ENCODE data around the gene MUC5AC. TPM values are rescaled to one million over a fixed set of nuclear protein-coding genes. Genes with fewer than 3 reads are reported as not detected.

The MUC5AC gene
- total RNA-seq, 1 donor from 2014 or later: not detected

DNA sequence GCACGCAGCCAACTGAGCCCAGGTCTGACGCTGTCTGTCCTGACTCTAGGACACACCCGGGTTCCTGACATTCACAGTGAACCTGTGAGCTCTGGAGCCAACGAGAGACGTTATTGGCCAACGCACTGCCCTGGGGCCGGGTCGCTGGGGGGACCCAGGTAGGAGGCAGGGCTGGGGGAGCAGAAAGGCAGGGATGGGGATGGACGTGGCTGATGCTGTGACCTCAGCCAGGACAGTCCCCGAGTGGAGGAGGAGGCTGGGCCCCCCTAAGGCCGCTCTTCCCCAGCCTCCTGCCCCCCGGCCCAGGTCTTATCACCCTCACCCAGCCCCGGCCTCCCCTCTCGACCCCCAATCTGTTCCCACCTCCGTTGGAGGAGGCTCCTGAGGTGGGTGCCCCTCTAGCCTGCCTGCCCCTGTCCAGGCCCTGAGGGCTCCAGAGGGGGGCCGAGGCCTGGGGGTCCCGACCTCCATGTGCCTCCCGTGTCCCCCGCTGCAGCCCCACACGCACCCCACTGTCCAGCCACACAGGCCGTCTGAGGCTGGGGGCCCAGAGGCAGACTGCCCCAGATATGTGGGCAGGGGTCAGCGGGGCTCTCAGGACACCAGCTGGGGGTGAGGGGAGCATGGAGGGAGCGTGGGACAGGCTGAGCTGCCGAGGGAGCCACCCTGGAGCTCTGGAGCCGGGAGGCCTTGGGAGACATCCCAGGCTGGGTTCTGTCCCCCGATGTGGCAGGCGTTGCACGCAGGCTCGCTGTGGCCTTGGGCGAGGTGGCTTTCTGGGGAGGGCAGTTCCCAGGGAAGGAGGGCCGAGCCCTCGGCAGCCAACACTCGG, 29.2 kb upstream of the MUC5AC start:
- TF ChIP-seq, protein P1, sequence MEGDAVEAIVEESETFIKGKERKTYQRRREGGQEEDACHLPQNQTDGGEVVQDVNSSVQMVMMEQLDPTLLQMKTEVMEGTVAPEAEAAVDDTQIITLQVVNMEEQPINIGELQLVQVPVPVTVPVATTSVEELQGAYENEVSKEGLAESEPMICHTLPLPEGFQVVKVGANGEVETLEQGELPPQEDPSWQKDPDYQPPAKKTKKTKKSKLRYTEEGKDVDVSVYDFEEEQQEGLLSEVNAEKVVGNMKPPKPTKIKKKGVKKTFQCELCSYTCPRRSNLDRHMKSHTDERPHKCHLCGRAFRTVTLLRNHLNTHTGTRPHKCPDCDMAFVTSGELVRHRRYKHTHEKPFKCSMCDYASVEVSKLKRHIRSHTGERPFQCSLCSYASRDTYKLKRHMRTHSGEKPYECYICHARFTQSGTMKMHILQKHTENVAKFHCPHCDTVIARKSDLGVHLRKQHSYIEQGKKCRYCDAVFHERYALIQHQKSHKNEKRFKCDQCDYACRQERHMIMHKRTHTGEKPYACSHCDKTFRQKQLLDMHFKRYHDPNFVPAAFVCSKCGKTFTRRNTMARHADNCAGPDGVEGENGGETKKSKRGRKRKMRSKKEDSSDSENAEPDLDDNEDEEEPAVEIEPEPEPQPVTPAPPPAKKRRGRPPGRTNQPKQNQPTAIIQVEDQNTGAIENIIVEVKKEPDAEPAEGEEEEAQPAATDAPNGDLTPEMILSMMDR (IDR thresholded peaks at IDR 0.05; ENCODE audit: unreplicated experiment): no peak

DNA sequence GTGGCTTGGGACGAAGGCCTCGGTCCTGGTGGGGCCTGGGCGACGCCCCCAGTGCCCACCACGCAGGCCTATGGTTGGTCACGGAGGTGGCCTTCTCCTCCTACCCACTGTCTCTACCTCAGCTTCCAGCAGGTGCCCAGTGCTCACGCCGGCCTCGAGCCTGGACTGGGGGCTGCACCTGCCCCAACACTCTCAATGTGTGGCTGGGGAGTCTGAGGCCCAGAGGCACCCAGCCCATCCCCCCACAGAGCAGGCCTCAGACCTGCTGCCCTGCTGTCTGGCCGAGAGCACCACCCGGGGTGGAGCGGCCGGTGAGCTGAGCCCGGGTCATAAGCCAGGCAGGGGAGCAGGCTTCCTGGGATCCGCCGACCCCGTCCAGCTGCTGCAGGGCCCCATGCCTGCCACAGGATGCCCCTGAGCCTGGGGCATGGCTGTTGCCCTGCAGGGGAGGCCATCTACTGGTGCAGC, 28.6 kb upstream of the MUC5AC start:
- Mint-ChIP-seq H3K27ac (ENCODE audit: unreplicated experiment) (no peak overlapping the region), H3K36me3 (ENCODE audit: low read depth, unreplicated experiment) (no peaks in the 10 kb centered on the region), H3K4me1 (ENCODE audit: unreplicated experiment) (no peaks in the 10 kb centered on the region), H3K27me3 (ENCODE audit: unreplicated experiment) (peaks cover 5% of the 10 kb centered on the region), H3K9me3 (ENCODE audit: unreplicated experiment) (no peaks in the 10 kb centered on the region), H3K4me3 (ENCODE audit: unreplicated experiment) (no peak overlapping the region)
- peak; percentile 3 for DNase-seq (ENCODE audit: low spot score)
- TF ChIP-seq, protein P1 (IDR thresholded peaks at IDR 0.05; ENCODE audit: unreplicated experiment): no peak

More for the DNA sequence above, 29.2 kb upstream of the MUC5AC start:
- peaks cover 5% of the 10 kb centered on the region for H3K27me3 Mint-ChIP-seq (ENCODE audit: unreplicated experiment)
- no peak overlapping the region for H3K27ac Mint-ChIP-seq (ENCODE audit: unreplicated experiment)
- no peak overlapping the region for H3K4me3 Mint-ChIP-seq (ENCODE audit: unreplicated experiment)
- no peaks in the 10 kb centered on the region for H3K9me3 Mint-ChIP-seq (ENCODE audit: unreplicated experiment)
- DNase-seq (ENCODE audit: low spot score): peak; percentile 3
- H3K4me1 Mint-ChIP-seq (ENCODE audit: unreplicated experiment): no peaks in the 10 kb centered on the region
- H3K36me3 Mint-ChIP-seq (ENCODE audit: low read depth, unreplicated experiment): no peaks in the 10 kb centered on the region

DNA sequence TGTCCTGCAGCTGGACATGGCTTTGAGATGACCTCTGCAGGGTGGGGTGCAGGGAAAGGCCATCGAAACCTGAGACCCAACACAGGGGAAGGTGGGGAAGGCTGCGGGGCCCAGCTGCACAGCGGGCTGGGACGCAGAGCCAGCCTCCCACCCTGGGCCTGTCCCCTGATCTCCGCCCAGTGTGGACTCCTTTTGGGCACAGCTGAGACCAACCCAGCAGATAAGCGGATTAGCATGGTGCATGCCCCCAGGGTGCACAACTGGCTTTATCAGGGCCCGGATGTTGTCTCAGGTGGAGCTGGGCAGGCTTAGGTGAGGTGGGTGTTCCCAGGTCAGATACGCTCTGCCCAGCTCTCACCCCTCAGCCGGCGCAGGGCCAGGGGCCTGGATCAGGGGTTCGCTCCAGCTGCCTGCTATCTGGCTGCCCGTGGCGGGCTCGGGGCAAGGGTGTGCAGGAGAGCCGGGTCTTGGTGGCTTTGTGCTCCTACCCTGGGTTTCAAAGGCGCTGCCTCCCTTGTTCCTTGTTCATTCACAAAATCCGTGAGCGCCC, 28.1 kb upstream of the MUC5AC start:
- peak; percentile 2 for DNase-seq (ENCODE audit: low spot score)

DNA sequence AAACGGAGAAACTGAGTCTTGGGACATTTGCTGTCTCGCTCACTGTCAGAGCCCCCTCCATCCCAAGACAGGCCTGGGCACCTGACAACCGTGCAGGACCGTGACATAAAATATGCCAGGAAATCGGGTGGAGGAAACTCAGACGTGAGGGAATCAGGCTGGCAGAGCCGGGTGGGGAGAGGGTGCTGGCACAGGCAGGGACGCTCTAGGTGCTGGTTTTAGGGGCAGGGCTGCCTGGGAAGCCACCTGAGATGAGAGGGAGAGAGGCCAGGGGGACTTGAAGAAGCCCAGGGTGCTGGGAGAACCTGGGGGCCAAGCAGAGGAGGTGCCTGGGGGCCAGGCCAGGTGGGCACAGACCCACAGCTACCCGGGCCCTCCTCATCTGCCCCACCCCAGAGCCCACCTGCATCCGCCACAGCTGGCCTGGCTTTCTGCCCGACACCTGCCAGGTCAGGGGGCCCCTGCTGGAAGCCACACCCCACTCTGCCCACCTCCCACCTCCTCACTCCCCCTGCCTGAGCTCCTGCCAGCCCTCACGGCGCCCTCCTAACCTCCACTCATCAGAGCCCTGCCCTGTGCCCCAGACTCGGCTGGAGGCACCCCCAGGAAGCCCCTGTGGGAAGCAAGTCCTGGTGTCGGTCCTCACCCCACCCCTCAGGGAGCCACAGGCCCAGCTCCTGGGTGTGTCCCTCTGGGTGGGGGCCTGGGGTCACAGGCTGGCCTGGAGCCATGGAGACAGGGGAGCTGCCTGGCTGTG, 27.3 kb upstream of the MUC5AC start:
- no peak for DNase-seq (ENCODE audit: low spot score)
- Mint-ChIP-seq H3K4me3 (ENCODE audit: unreplicated experiment) (no peak overlapping the region), H3K36me3 (ENCODE audit: low read depth, unreplicated experiment) (no peaks in the 10 kb centered on the region), H3K9me3 (ENCODE audit: unreplicated experiment) (no peaks in the 10 kb centered on the region), H3K4me1 (ENCODE audit: unreplicated experiment) (no peaks in the 10 kb centered on the region), H3K27me3 (ENCODE audit: unreplicated experiment) (peaks cover 1% of the 10 kb centered on the region), H3K27ac (ENCODE audit: unreplicated experiment) (no peak overlapping the region)
- TF ChIP-seq, protein P1 (IDR thresholded peaks at IDR 0.05; ENCODE audit: unreplicated experiment): no peak

More for the DNA sequence above, 28.1 kb upstream of the MUC5AC start:
- TF ChIP-seq, protein P1 (IDR thresholded peaks at IDR 0.05; ENCODE audit: unreplicated experiment): no peak
- Mint-ChIP-seq H3K27me3 (ENCODE audit: unreplicated experiment) (peaks cover 5% of the 10 kb centered on the region), H3K4me3 (ENCODE audit: unreplicated experiment) (no peak overlapping the region), H3K9me3 (ENCODE audit: unreplicated experiment) (no peaks in the 10 kb centered on the region), H3K27ac (ENCODE audit: unreplicated experiment) (no peak overlapping the region), H3K4me1 (ENCODE audit: unreplicated experiment) (no peaks in the 10 kb centered on the region), H3K36me3 (ENCODE audit: low read depth, unreplicated experiment) (no peaks in the 10 kb centered on the region)
